GM15510 (cell line): ENCODE results near the gene EYA3.

Experiments
- POLR2A ChIP-seq: IDR thresholded peaks from 3 replicates; pipeline ENCODE4 v1.6.1; 2011; ENCODE audit warnings: borderline replicate concordance; ENCODE audit not compliant: insufficient read length; ENCODE audit errors: extremely low read depth

Gene EYA3

GRCh38 chr1:28097100-28097472, 8.7 kb upstream of the EYA3 start:
- no peak for TF ChIP-seq POLR2A

DNA sequence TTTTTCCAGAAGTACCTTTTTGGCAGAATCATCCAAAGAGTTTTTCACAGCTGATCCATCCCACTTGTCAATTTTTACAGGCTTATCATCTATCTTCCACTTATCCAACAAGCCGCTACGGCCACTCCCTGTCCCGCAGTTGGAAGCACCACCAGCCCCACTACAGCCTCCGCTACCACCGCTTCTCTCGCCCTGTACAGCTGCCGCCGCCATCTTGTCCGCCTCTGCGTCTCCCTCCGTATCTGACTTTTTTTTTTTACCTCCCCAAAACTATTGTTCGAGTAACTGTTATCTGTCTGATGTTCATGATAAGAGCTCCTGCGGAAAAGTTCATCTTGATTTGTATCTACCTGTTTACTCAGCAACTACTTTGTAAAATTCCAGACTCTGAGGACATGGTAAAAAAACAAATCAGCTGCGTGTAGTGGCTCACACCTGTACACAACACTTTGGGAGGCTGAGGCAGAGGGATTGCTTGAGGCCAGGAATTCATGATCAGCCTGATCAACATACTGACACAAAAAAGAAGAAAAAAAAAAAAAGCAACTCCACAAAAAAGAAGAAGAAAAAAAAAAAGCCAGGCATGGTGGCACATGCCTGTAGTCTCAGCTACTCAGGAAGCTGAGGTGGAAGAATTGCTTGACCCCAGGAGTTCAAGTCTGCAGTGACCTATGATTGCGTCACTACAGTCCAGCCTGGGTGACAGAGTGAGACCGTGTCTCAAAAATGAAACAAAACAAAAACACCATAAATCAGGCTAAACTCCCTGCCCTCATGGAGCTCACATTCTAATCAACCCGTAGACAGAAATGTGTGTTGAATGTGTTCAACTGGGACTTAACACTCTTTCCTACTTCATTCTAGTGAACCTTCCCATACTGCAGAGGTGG, 8.0 kb upstream of the EYA3 start:
- no peak for TF ChIP-seq POLR2A

GRCh38 chr1:28091043-28091781, 2.8 kb upstream of the EYA3 start:
- TF ChIP-seq POLR2A = no peak

DNA sequence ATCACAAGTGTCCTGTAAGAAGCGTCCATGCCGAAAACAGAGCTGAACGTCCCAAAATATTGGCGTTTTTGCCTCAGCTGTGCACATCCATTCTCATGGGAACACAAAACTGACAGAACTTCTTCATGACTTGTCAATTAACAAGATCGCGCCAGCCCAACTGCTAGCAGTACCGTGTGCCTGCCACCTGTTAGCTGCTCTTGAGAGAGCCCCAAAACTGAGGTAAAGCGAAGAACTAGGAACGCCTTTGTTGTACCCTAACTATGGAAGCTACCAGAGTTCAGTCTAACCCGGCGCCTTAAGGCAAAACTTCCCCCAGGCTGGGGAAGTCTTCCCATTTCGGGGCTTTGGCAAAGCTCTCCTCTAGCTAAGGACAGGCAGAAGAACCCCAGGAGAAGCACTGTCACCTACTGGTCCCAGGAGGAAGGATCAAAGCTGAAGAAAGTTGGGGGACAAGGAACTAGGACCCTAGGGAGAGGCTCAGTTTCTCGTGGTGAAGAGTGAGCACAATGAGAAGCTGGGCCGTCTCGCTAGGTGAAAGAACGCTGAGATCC, 719 bp downstream of the EYA3 start:
- TF ChIP-seq POLR2A = no peak

DNA sequence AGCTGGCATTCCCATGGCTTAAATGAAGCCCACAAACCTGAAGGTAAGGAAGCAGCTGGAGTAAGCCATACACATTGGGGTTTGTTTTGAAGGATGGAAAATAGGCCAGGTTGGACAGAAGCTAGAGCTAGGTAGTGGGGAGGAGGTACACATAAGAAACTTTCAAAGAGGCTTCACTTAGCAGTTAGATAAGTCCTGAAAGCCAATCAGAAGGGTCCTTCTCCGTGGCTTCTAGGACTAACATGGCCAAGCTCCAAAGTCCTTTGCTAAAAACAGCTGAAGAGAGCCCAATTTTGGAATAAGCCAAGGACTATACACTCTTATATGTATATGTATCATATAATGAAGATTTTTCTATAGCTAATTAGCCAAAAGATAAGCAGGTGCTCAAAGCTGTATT, 1.8 kb downstream of the EYA3 start:
- no peak for TF ChIP-seq POLR2A

- no peak for TF ChIP-seq POLR2A
These were observed 3.3 kb downstream of the EYA3 start for GRCh38 chr1:28085129-28085528.

DNA sequence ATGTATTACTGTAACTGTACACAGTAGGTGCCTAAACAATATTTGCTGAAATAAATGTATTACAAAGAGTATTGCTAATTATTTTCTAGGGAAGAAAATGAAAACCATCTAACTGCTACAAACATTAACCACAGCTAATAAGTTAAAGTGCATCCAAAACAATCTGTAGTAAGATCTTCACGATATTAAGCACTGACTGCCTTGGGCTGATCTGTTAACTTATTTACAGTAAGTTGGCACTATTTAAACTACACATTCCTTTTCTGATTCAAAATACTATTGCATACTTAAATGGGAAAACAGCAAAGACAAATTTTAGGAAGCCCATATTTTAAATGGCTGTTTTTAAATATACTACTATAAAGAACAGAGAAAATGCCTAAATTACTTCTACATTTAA, 4.5 kb downstream of the EYA3 start:
- no peak for TF ChIP-seq POLR2A

DNA sequence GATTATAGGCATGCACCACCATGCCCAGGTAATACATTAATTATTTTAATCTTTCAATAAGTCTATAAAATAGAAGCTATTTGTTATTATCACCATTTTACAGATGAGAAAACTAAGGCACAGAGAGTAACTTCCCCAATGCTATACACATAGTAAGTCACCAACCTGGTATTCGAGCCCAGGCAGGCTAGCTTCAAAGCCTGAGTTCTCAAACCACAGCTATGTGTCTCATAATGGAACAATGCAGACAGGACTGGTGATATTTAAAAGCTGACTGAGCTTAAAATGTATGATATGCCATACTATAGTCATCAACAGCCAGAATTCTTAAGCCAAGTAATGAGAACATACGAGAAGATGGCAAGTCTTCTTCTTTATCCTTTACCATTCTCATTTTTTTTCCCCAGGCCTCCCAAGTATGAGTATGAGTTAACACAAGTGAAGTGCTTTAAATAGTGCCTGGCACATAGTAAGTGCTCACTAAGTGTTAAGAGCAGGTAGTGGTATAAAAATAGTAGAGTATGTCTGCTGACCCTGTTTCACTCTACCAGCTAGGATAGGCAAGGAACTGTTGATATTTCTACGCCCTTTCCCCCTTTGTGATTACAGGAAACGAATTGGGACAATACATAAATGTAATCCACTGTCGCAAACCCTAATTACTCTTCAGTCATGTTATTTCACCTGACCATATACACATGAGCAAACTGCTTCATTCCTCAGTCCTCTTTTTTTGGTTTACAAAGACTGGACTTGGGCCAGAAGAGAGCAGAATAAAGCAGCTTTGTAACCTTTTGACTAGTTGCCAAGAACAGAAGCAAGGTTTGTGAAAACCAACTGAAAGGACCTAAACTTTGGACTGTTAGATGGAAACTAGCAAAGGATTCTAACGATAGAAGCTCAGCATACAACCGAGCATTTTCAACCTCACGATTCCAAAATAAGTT, 9.5 kb downstream of the EYA3 start:
- no peak for TF ChIP-seq POLR2A

DNA sequence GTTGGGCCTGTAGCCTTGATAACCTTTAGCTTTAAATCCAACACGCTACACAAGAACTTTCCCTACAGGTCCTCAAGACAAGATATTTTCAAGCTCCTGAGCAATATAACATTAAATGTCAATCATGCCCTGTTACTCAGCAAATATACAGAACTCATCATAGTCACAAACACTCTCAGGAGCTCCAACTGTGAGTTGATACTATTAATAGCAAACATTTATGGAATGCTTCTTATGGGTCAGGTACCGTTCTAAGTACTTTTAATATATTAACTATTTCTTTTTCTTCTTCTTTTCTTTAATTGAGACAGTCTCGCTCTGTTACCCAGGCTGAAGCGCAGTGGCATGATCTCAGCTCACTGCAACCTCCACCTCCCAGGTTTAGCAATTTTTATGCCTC, 10.1 kb downstream of the EYA3 start:
- no peak for TF ChIP-seq POLR2A

DNA sequence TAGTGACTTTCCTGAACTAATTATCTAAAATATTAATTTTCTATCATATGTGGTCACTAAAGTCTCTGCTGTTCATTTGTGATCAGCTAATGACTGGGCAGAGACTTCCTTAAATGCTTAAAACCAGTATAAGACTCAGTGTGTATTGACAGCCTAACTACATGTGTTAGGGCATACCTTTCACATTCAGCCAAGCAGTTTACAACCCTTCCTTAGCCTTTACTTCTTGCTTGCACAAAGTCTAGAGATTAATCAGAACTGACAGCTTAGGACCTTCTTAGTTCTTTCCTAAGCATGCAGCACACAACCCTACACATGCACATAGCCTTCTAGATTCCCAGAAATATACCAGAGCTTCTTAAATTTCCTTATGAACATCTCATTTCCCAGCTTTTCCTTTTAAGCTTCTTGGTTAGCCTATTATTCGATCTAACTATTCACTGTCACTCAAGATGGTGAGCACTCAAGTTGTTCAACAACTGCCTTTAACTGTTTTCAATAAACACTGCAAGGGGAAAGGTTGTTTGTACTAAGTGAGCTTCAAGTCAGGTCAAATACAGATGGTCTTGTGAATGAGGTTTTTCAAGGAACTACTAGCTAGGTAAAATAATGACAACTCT, 13.4 kb downstream of the EYA3 start:
- TF ChIP-seq POLR2A = no peak

- no peak for TF ChIP-seq POLR2A
These were observed 14.5 kb downstream of the EYA3 start for GRCh38 chr1:28073867-28074266.

DNA sequence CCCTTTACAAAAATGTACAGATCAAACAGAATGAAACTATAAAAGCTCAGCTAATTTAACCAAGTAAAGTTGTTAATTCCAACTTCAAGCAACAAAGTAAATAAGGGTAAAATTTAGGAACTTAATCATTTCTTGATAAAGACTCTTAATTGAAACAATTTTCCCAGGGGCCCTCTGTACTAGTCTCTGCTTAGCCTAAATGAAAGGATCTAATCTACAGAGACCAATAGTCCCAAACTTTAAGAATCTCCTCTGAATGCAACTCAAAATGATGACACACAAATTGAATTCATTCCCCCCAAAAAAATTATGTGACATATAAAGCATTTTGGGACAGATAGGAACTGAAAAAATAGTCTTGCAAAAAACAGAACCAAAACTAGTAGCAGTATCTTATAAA, 16.6 kb downstream of the EYA3 start:
- no peak for TF ChIP-seq POLR2A

DNA sequence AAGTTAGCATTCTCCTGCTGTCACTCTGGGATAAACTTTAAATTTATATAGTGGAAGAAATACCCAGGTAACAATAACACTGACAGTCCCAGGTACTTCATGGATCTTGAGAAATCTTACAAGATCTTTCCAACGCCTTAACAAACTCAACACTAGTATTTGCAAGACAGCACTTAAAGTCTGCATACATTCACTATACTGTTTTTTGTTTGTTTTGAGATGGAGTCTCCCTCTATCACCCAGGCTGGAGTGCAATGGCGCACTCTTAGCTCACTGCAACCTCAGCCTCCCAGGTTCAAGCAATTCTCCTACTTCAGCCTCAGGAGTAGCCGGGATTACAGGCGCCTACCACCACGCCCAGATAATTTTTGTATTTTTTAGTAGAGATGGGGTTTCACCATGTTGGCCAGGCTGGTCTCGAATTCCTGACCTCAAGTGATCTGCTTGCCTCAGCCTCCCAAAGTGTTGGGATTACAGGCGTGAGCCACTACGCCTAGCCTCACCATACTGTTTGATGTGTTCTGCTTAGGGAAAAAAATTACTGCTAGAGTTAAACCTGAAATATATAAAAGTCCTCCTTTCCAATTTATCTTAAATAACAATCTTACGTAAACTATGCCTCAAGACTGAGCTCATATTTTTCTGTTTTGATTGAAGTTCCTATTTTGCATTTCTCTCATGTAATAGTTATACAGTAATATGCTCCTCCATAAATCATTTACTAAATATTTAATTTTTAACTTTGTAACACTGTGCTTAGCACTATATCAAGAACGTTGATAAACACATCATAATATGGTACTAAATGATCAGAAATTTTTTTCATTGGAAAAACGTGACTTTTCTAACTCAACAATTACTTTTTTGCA, 17.5 kb downstream of the EYA3 start:
- no peak for TF ChIP-seq POLR2A
